Activated CD8-positive, alpha-beta T cell treated with anti-CD3 and anti-CD28 coated beads for 36 hours (primary cell): Measurements from ENCODE around the gene BEGAIN. TPM values are rescaled to one million over a fixed set of nuclear protein-coding genes. Genes with fewer than 3 reads are reported as not detected.

Experiments used
- ATAC-seq: fragments of 200-7000 bp; cut with Tn5 transposase; one replicate; pipeline ENCODE4 v1.10.0; 2021; ENCODE audit warnings: mild to moderate bottlenecking, moderate library complexity
- CTCF ChIA-PET: fragments of 350-600 bp; sonication (Branson Sonifier 250); formaldehyde crosslinking; loops from one replicate; lab custom pipeline; 2021; ENCODE audit warnings: antibody characterized with exemption; lab: Charles Lee
- POLR2A ChIA-PET: fragments of 350-600 bp; sonication (Branson Sonifier 250); formaldehyde crosslinking; loops from one replicate; lab custom pipeline; 2021; ENCODE audit warnings: antibody characterized with exemption; lab: Charles Lee
- DNase-seq: peaks from one replicate; pipeline ENCODE4 v3.0.0-alpha.2; 2020
- H3K27ac Mint-ChIP-seq: one replicate; pipeline ENCODE4 v1.8.0; 2021; ENCODE audit warnings: mild to moderate bottlenecking, mixed read lengths
- H3K27me3 Mint-ChIP-seq: one replicate; pipeline ENCODE4 v1.8.0; 2021; ENCODE audit warnings: mixed read lengths
- H3K36me3 Mint-ChIP-seq: one replicate; pipeline ENCODE4 v1.8.0; 2021; ENCODE audit warnings: low read depth, mixed read lengths
- H3K4me1 Mint-ChIP-seq: one replicate; pipeline ENCODE4 v1.8.0; 2021; ENCODE audit warnings: low read depth, mixed read lengths
- H3K4me3 Mint-ChIP-seq: one replicate; pipeline ENCODE4 v1.8.0; 2021; ENCODE audit warnings: mild to moderate bottlenecking, moderate library complexity, mixed read lengths
- H3K9me3 Mint-ChIP-seq: one replicate; pipeline ENCODE4 v1.8.0; 2021; ENCODE audit warnings: mixed read lengths
- CTCF ChIP-seq: fragments of 200-600 bp; IDR thresholded peaks from one replicate; pipeline ENCODE4 v1.8.0; 2022; ENCODE audit warnings: antibody characterized with exemption, mild to moderate bottlenecking
- intact Hi-C: fragments of 100-400 bp; cut with micrococcal nuclease; formaldehyde crosslinking; loops from one replicate; pipeline ENCODE4 v1.10.0; 2022
- total RNA-seq, 2 experiments: library from RNA; stranded (reverse); gene quantifications; one replicate each; pipeline ENCODE4 v1.2.3, GENCODE V29; 2021

BEGAIN gene
- total RNA-seq, 2 experiments from 2014 or later: 5.5 to 6.0 TPM

- no peak for ATAC-seq
- Mint-ChIP-seq H3K36me3 (no peaks in the 10 kb centered on the region), H3K4me3 (no peak overlapping the region), H3K27ac (no peak overlapping the region), H3K4me1 (peaks cover 4% of the 10 kb centered on the region), H3K9me3 (no peaks in the 10 kb centered on the region), H3K27me3 (no peaks in the 10 kb centered on the region)
- intact Hi-C loops: loop anchor here (5.0 kb wide), 1 partner anchor 118 kb away; no protein-coding TSS in a partner anchor
- POLR2A ChIA-PET: no interaction called here
- CTCF ChIA-PET: interaction anchor here (1.0 to 1.1 kb wide), 2 partner anchors 116 to 145 kb away, joined by 3 read pairs; no protein-coding TSS in a partner anchor
- DNase-seq: no peak
- no peak for TF ChIP-seq CTCF
These were observed 57.6 kb downstream of the BEGAIN start for GRCh38 chr14:100529561-100530031.

- POLR2A ChIA-PET: no interaction called here
- H3K9me3 Mint-ChIP-seq: no peaks in the 10 kb centered on the region
- H3K27ac Mint-ChIP-seq: no peak overlapping the region
- no peak for TF ChIP-seq CTCF
- ATAC-seq: no peak
- DNase-seq: no peak
- intact Hi-C loops: loop anchor here (5.0 kb wide), 1 partner anchor 118 kb away; no protein-coding TSS in a partner anchor
- no peaks in the 10 kb centered on the region for H3K27me3 Mint-ChIP-seq
- no peaks in the 10 kb centered on the region for H3K36me3 Mint-ChIP-seq
- H3K4me3 Mint-ChIP-seq: no peak overlapping the region
- CTCF ChIA-PET: interaction anchor here (1.1 kb wide), 1 partner anchor 144 kb away, joined by 3 read pairs; no protein-coding TSS in a partner anchor
- H3K4me1 Mint-ChIP-seq: no peaks in the 10 kb centered on the region
These were observed 58.2 kb downstream of the BEGAIN start for GRCh38 chr14:100528962-100529560.

- H3K27ac Mint-ChIP-seq: no peak overlapping the region
- no peaks in the 10 kb centered on the region for H3K9me3 Mint-ChIP-seq
- ChIA-PET POLR2A (no interaction called here), CTCF (interaction anchor here (2.4 kb wide), 1 partner anchor 127 kb away, joined by 19 read pairs; no protein-coding TSS in a partner anchor)
- no peaks in the 10 kb centered on the region for H3K36me3 Mint-ChIP-seq
- DNase-seq (no peak), ATAC-seq (no peak)
- no peaks in the 10 kb centered on the region for H3K4me1 Mint-ChIP-seq
- no peak for TF ChIP-seq CTCF
- intact Hi-C loops: loop anchor here (5.0 kb wide), 1 partner anchor 121 kb away; no protein-coding TSS in a partner anchor
- no peaks in the 10 kb centered on the region for H3K27me3 Mint-ChIP-seq
- H3K4me3 Mint-ChIP-seq: no peak overlapping the region
These were observed 60.6 kb downstream of the BEGAIN start for GRCh38 chr14:100526632-100527031.

- DNase-seq (no peak), ATAC-seq (no peak)
- TF ChIP-seq CTCF: no peak
- Mint-ChIP-seq H3K4me3 (no peak overlapping the region), H3K4me1 (no peaks in the 10 kb centered on the region), H3K27me3 (no peaks in the 10 kb centered on the region), H3K27ac (no peak overlapping the region), H3K9me3 (no peaks in the 10 kb centered on the region), H3K36me3 (no peaks in the 10 kb centered on the region)
- ChIA-PET CTCF (interaction anchor here (2.4 to 4.7 kb wide), 2 partner anchors 119 to 127 kb away, joined by 19 to 55 read pairs; no protein-coding TSS in a partner anchor), POLR2A (no interaction called here)
- intact Hi-C loops: loop anchor here (5.0 kb wide), 1 partner anchor 121 kb away; no protein-coding TSS in a partner anchor
These were observed 61.2 kb downstream of the BEGAIN start for GRCh38 chr14:100526057-100526456.

- ATAC-seq: no peak
- Mint-ChIP-seq H3K4me1 (no peaks in the 10 kb centered on the region), H3K36me3 (no peaks in the 10 kb centered on the region), H3K9me3 (no peaks in the 10 kb centered on the region), H3K27me3 (no peaks in the 10 kb centered on the region), H3K27ac (no peak overlapping the region), H3K4me3 (no peak overlapping the region)
- intact Hi-C loops: loop anchor here (5.0 kb wide), 1 partner anchor 122 kb away; no protein-coding TSS in a partner anchor
- TF ChIP-seq CTCF: no peak
- ChIA-PET CTCF (interaction anchor here (1.1 to 4.7 kb wide), 7 partner anchors 43 to 141 kb away, joined by 3 to 55 read pairs (median 5); no protein-coding TSS in a partner anchor), POLR2A (interaction anchor here (0.6 kb wide), 1 partner anchor 78 kb away, joined by 3 read pairs; no protein-coding TSS in a partner anchor)
- no peak for DNase-seq
These were observed 61.6 kb downstream of the BEGAIN start for GRCh38 chr14:100525615-100526014.
